ENCODE measurements around the gene SLC37A4.
"Not testable (repeated sequence)": the region's sequence is repeated elsewhere in the genome, so short reads cannot be mapped to it uniquely, and the experiment has no call there.

SLC37A4 gene

DNA sequence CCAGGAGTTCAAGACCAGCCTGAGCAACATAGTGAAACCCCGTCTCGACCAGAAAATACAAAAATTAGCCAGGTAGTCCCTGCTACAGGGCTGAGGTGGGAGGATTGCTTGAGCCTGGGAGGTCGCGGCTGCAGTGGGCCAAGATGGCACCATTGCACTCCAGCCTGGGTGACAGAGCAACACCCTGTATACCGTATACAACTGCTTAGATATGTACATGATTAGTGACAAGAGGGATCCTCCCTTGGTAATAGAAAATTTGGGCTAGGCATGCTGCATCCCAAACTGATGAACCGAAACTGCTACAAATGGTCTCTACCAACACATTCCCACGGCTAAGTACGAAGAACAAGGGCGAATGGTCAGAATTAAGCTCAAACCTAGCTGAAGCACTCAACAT, 12.2 kb upstream of the SLC37A4 start:
- Histone ChIP-seq H3K27ac (ENCODE audit: low read depth, low read length) (no peak overlapping the region), H3K9ac (ENCODE audit: low read length) (no peak overlapping the region), H3K9me2 (replicated peaks; ENCODE audit: insufficient read depth, low read length) (no peaks in the 10 kb centered on the region), H3K36me3 (ENCODE audit: low read length) (0 out of 2 replicates have a peak, but pooled peaks cover 2% of the 10 kb centered on the region), H3K4me3 (ENCODE audit: insufficient read depth, low read length, poor library complexity, severe bottlenecking) (no peak overlapping the region), H3F3A (ENCODE audit: insufficient read depth) (peaks cover 5% of the 10 kb centered on the region; the same call in 1 of the 2 replicates), H3K27me3 (ENCODE audit: low read length) (no peaks in the 10 kb centered on the region), H2AFZ (ENCODE audit: low read depth, low read length, severe bottlenecking) (no peak overlapping the region), H4K20me1 (ENCODE audit: low read depth, low read length) (no peaks in the 10 kb centered on the region), H3K4me2 (ENCODE audit: low read depth, low read length, poor library complexity, severe bottlenecking) (no peak overlapping the region), H3K9me3 (ENCODE audit: insufficient read depth, low read length) (no peaks in the 10 kb centered on the region), H3K79me2 (ENCODE audit: insufficient read depth, low read length) (no peaks in the 10 kb centered on the region)
- TF ChIP-seq, protein P1, sequence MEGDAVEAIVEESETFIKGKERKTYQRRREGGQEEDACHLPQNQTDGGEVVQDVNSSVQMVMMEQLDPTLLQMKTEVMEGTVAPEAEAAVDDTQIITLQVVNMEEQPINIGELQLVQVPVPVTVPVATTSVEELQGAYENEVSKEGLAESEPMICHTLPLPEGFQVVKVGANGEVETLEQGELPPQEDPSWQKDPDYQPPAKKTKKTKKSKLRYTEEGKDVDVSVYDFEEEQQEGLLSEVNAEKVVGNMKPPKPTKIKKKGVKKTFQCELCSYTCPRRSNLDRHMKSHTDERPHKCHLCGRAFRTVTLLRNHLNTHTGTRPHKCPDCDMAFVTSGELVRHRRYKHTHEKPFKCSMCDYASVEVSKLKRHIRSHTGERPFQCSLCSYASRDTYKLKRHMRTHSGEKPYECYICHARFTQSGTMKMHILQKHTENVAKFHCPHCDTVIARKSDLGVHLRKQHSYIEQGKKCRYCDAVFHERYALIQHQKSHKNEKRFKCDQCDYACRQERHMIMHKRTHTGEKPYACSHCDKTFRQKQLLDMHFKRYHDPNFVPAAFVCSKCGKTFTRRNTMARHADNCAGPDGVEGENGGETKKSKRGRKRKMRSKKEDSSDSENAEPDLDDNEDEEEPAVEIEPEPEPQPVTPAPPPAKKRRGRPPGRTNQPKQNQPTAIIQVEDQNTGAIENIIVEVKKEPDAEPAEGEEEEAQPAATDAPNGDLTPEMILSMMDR (IDR thresholded peaks at IDR 0.05; ENCODE audit: insufficient read depth, low read length, poor library complexity, severe bottlenecking), result no peak
- no peak for TF ChIP-seq EZH2phosphoT487 (conservative IDR thresholded peaks at IDR 0.05; ENCODE audit: low read length)

GRCh38 chr11:119041821-119042514, 11.3 kb upstream of the SLC37A4 start:
- Histone ChIP-seq H3K36me3 (ENCODE audit: low read length) (no peaks in the 10 kb centered on the region), H3K27me3 (ENCODE audit: low read length) (no peaks in the 10 kb centered on the region), H3F3A (ENCODE audit: insufficient read depth) (peaks cover 5% of the 10 kb centered on the region; the same call in 1 of the 2 replicates), H3K9ac (ENCODE audit: low read length) (no peak overlapping the region), H3K79me2 (ENCODE audit: insufficient read depth, low read length) (no peaks in the 10 kb centered on the region), H3K9me2 (replicated peaks; ENCODE audit: insufficient read depth, low read length) (no peaks in the 10 kb centered on the region), H3K27ac (ENCODE audit: low read depth, low read length) (no peak overlapping the region), H4K20me1 (ENCODE audit: low read depth, low read length) (no peaks in the 10 kb centered on the region), H2AFZ (ENCODE audit: low read depth, low read length, severe bottlenecking) (no peak overlapping the region), H3K9me3 (ENCODE audit: insufficient read depth, low read length) (no peaks in the 10 kb centered on the region), H3K4me3 (ENCODE audit: insufficient read depth, low read length, poor library complexity, severe bottlenecking) (no peak overlapping the region), H3K4me2 (ENCODE audit: low read depth, low read length, poor library complexity, severe bottlenecking) (no peak overlapping the region)
- TF ChIP-seq, protein P1 (IDR thresholded peaks at IDR 0.05; ENCODE audit: insufficient read depth, low read length, poor library complexity, severe bottlenecking), result no peak
- no peak for TF ChIP-seq EZH2phosphoT487 (conservative IDR thresholded peaks at IDR 0.05; ENCODE audit: low read length)

DNA sequence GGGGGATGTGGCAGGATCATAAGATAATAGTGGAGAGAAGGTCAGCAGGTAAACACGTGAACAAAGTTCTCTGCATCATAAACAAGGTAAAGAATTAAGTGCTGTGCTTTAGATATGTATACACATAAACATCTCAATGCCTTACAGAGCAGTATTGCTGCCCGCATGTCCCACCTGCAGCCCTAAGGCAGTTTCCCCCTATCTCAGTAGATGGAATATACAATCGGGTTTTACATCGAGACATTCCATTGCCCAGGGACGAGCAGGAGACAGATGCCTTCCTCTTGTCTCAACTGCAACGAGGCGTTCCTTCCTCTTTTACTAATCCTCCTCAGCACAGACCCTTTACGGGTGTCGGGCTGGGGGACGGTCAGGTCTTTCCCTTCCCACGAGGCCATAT, 8.8 kb upstream of the SLC37A4 start:
- H3K9ac ChIP-seq (ENCODE audit: low read length); H2AFZ ChIP-seq (ENCODE audit: low read depth, low read length, severe bottlenecking); H3K4me2 ChIP-seq (ENCODE audit: low read depth, low read length, poor library complexity, severe bottlenecking); H3K27me3 ChIP-seq (ENCODE audit: low read length); H3K4me3 ChIP-seq (ENCODE audit: insufficient read depth, low read length, poor library complexity, severe bottlenecking); H3K79me2 ChIP-seq (ENCODE audit: insufficient read depth, low read length); H4K20me1 ChIP-seq (ENCODE audit: low read depth, low read length); H3K9me3 ChIP-seq (ENCODE audit: insufficient read depth, low read length); H3K36me3 ChIP-seq (ENCODE audit: low read length); H3K9me2 ChIP-seq (replicated peaks; ENCODE audit: insufficient read depth, low read length); H3F3A ChIP-seq (ENCODE audit: insufficient read depth): not testable (repeated sequence)
- H3K27ac ChIP-seq (ENCODE audit: low read depth, low read length), result 0 out of 2 replicates have a peak overlapping the region, but pooled peaks have one; percentile 45

DNA sequence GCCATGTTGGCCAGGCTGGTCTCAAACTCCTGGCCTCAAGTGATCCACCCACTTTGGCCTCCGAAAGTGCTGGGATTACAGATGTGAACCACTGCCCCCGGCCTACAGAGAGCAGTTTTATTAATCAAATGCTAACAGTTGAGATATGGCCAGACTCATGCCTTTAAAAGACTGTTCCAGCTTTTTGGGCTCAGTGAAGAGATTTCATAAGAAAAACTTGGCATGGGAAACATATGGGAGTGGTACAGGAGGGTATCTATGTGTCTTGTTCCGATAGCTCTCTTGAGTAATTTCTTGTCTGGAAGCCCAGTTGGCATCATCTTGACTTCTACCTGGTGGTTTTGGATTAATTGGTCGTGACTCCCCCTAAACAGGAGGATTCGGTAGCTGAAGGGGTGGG, 8.2 kb upstream of the SLC37A4 start:
- H3K4me2 ChIP-seq (ENCODE audit: low read depth, low read length, poor library complexity, severe bottlenecking), result no peak overlapping the region
- H3K27ac ChIP-seq (ENCODE audit: low read depth, low read length), result no peak overlapping the region
- H3K79me2 ChIP-seq (ENCODE audit: insufficient read depth, low read length), result no peaks in the 10 kb centered on the region
- H3K36me3 ChIP-seq (ENCODE audit: low read length), result no peaks in the 10 kb centered on the region
- no peak overlapping the region for H3K4me3 ChIP-seq (ENCODE audit: insufficient read depth, low read length, poor library complexity, severe bottlenecking)
- H3F3A ChIP-seq (ENCODE audit: insufficient read depth), result peaks cover 5% of the 10 kb centered on the region; the same call in 1 of the 2 replicates
- H3K9me2 ChIP-seq (replicated peaks; ENCODE audit: insufficient read depth, low read length), result no peaks in the 10 kb centered on the region
- TF ChIP-seq, protein P1 (IDR thresholded peaks at IDR 0.05; ENCODE audit: insufficient read depth, low read length, poor library complexity, severe bottlenecking), result no peak
- TF ChIP-seq EZH2phosphoT487 (conservative IDR thresholded peaks at IDR 0.05; ENCODE audit: low read length), result no peak
- no peaks in the 10 kb centered on the region for H3K9me3 ChIP-seq (ENCODE audit: insufficient read depth, low read length)
- H3K9ac ChIP-seq (ENCODE audit: low read length), result no peak overlapping the region
- no peaks in the 10 kb centered on the region for H4K20me1 ChIP-seq (ENCODE audit: low read depth, low read length)
- no peak overlapping the region for H2AFZ ChIP-seq (ENCODE audit: low read depth, low read length, severe bottlenecking)
- H3K27me3 ChIP-seq (ENCODE audit: low read length), result no peaks in the 10 kb centered on the region
